CD4-positive, alpha-beta T cell treated with Interleukin-21 for 1 hour (primary cell): ENCODE results near the gene JMJD7.

Experiments
- DNase-seq: peaks from one replicate; pipeline ENCODE4 v3.0.0-alpha.2; 2020

The JMJD7 gene

DNA sequence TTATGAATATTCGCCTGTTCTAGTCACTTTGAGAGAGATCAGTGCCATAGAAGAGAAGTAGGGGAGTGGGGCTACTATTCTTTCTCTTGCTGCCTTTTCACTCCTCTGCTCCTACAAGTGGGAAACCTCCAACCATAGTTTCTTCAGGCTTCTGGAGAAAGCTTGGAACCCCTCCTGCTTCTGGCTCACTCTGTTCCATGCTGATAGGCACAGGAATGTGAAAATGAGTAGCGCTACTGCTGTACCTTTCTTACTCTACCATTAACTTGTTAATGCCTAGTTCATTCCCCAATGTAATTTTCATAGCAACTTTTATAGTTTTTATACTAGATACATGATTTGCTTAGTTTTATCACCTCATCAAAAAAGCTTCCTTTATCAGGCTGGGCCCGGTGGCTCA lies 26.7 kb upstream of the JMJD7 start:
- DNase-seq: no peak

DNA sequence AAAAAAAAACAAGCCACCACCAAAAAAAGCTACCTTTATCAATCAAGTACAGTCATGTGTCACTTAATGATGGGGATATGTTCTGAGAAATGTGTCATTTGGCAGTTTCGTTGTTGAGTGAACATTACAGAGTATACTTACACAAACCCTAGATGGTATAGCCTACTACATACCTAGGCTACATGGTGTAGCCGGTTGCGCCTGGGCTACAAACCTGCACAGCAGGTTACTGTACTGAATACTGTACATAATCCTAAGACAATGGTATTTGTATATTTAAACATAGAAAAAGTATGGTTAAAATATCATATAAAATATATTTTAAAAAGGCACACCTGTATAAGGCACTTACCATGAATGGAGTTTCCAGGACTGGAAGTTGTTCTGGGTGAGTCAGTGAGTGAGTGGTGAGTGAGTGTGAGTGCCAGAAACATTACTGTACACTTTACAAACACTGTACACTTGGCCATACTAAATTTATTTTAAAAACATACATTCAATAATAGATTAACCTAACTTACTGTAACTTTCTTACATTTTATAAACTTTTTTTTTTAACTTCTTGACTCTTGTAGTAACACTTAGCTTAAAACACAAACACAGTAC lies 25.9 kb upstream of the JMJD7 start:
- DNase-seq: no peak

DNA sequence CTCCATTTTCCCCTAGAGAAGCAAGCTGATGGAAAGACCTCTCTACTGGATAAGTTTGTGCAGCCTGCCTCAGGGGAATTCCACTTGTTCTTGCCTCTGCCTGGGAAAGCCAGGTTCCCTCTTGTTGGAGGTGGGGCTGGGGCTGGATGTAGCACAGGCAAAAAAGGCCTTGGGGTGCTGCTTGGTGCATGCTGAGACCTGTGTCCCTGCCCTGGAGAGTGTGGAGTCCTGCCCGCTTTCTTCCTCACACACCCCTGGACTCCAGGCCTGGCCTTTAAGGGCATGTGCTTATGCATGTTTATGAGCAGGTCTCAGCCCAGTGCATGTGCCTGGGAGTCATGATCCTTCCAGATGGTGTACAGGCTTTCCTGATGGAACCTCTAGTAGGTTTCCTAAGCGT lies 23.5 kb upstream of the JMJD7 start:
- no peak for DNase-seq

DNA sequence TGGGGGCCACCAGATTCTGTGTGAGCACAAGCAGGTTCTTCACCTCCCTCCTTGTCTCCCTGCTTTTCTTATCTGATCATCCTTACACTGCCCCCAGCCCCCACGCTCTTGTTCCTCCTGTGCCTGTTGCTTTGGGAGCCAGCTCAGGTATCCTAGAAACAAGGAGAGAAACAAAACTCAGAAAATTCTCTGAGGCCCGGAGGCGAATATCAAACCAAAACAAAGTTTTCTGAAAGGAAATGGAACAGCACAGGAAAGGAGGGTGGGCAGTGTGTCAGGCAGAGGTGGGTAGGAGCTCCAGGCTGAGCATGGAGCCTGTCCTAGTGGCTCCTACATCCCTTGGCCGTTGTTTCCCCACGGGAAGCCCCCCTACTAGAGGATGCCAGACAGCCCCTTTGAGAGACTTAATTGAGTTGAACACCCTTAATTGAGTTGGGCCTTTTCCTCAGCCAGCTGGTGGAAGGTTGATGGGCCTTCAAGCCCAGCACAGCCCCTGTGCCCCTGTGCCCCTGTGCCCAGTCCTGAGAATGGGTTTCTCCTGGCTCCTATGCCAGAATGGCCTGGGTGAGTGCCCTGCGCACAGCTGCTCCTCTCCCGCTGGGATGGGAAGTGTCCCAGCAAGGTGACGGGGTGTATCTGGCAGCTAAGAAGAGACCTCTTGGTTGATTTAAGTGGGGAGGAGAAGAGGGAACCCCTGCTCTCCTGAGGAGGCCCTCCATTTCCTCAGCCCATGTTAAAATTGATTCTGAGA lies 22.8 kb upstream of the JMJD7 start:
- no peak for DNase-seq

DNA sequence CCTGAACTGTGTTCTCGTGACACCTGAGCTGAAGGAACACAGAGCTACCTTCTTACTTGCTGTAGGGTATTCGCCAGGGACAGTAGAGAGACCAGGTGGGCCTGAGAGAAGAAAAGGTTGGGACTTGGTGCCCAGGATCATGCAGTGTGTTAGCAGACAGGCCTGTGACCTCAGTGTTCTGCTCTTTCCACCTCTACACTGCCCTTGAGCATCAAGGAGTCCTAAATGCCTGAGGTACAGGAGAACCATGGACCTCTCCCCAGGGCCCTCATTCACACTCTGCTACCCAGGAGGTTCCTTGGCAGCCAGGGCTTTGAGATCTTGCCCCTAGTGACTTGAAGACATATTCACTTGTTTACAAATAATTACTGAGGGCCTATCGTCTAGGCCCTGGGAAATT lies 22.2 kb upstream of the JMJD7 start:
- DNase-seq: no peak

DNA sequence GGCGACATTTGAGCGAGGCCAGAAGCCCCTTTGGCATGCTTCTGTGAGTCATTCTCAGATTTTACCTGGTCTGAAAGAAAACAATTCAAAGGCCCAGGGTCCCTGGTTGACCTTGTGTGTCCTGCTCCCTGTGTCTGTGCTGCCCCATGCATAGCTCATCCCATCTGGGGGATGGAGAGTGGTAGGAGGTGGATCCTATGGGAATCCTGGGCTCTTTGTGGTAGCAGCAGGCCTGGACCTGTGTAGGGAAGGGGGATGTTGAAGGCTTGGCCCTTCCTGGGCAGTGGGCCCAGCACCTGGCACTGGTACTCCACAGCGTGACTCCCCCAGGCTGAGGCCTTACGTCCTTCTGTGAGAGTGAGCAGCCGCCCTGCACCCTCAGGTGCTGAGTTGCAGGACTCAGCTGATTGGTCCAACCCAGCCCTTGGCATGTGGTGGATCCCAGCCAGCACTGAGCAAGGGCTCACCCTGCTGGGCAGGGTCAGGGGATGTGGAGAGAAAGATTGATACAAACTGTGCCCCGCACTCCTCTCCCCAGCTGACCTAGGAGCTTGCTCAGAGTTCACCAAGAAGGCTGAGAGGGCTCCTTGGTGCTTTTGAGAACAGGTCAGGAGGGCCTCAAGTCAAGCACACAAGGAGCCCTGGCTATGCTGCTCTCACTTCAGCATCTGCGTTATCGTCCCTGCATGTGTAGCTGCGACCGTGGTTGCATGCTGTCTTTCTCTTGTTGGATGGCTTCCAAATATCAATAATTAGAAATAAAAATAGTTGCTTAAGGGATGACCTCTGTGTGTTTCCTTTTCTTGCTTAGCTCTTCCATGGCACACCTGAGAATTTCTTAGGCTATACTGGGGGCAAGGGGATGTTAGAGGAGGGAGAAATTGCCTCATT lies 21.4 kb upstream of the JMJD7 start:
- no peak for DNase-seq

DNA sequence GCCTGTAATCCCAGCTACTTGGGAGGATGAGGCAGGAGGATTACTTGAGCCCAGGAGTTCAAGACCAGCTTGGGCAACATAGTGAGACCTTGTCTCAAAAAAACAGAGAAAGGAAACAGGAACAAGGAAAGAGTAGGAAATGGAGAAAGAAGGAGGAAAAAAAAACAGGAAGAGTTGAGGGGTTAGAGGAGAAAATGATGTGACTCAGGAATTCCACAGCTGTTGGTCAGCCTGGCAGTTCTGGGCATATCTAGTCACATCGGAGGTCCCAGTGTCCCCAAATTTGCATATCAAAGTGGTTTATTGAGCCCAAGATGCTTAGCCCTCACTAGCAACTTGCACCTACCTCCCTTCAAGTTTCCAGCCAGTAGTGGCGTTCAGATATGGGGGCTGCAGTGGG lies 18.8 kb upstream of the JMJD7 start:
- no peak for DNase-seq

DNA sequence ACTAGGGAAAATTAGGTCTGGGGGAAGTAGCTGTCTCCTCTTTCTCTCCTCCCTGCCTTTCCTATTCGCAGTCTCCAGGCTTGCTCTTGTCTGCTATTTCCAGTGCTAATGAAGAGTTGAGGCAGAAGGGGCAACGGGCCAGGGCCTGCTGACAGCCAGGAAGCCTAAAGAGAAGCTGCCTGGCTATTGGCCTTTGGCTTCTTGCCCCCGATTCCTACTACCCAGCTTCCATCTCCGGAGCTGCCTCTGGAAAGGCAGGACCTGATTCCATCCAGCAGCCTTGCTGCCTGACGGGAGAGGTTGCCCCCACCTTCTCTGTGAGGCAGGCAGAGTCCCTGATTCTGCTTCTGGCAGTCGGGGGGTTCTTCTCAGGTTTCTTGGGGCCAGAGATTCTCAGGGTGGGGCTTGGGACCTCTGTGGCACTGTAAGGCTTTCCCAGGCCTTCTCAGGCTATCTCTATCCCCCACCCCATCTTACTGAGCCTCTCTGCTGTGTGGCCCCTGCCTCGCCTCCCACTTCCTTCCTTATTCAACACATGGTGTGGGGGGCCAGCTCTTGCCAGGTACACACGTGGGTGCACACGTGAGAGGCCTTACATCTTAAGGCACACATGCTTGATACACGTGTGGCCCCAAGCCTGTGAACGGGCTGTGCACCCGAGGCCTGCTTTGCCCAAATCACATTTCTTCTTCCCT lies 18.2 kb upstream of the JMJD7 start:
- no peak for DNase-seq

DNA sequence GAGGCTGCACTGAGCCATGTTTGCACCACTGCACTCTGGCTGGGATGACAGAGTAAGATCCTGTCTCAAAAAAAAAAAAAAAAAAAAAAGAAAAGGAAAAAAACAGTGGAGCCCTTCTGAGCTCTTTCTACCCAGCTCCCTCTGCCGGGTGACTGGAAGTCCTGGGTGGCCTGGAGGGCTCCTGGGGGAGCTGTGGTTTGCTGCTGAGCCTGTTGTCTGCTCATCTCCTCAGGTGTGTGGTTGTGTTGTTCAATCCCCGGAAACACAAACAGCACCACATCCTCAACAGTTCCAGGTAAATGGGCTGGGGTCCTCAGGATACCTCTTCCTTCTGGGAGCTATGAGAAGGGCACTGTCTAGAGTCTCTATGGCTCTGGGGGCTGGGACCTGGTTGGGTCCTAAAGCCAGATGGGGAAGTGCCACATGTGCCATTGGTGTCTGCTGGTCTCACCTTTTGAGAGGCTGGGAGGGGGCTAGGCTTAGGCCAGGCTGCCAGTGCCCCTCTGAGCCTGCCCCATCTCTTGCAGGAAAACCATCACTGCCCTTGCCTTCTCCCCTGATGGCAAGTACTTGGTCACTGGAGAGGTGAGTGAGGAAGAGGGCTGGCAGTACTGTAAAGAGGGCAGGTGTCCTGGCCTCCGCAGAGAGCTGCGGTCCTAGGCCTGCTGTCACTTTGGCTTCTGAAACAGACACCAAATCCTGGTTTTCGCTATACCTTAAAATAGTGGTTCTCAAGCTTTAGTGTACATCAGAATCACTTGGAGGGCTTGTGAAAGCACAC lies 17.1 kb upstream of the JMJD7 start:
- no peak for DNase-seq

DNA sequence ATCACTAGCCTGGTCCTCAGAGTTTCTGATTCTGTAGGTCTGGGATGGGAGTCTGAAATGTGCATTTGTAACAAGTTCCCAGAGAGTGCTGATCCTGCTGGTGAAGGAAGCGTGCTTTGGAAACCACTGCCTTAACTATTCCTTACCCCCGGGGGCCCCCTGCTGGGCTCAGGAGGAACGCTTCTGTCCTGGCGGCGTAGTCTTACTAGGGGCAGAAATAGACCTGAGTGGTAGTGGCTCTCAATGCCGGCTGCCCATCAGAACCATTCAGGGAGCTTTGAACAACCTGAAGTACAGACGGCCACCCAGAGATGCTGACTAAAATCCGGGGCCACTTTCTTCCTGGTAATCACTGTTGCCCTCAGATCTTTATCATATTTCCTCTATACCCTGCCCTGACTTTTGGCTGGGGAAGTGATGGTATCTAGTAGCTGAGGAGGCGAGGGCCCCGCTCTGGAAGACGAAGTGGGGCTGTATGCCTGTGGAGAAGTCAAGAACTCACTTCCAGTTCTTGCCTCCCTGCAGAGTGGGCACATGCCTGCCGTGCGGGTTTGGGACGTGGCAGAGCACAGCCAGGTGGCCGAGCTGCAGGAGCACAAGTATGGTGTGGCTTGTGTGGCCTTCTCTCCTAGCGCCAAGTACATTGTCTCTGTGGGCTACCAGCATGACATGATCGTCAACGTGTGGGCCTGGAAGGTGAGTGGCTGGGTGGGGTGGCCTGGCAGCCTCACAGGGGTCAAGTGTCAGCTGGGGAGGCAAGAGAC lies 16.3 kb upstream of the JMJD7 start:
- peak; percentile 80 for DNase-seq

DNA sequence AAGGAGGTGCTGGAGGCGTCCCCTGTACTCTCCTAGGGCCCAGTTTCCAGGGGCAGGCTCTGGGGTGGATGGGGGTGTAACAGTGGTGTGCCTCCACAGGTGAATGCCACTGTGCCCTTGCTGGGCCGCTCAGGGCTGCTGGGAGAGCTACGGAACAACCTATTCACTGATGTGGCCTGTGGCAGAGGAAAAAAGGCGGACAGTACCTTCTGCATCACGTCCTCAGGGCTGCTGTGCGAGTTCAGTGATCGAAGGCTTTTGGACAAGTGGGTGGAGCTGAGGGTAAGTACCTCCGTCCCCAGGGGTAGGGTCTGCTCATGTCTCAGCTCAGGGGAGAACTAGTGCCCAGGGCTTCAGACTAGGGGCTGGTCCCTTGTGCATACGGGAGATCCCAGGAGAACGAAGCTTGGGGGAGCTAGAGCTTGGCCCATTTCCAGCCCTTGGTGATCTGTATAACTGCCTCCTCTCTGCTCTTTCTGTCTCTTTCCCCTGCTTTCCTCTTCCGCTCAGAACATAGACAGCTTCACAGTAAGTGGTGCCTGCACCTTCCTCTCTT lies 15.0 kb upstream of the JMJD7 start:
- DNase-seq: no peak

DNA sequence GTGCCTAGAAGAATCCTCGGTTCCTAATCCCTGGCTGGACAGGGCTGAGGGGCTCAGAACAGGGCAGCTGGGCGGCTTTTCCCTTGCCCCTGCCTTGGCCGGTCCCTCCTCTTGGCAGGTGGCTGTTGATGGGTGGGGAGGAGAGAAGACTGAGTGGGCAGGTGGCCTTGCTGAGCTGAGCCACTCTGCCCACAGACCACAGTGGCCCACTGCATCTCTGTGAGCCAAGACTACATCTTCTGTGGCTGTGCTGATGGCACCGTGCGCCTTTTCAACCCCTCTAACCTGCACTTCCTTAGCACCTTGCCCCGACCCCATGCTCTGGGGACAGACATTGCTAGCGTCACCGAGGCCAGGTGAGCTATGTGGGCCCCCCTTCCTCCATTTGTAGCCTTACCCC lies 14.5 kb upstream of the JMJD7 start:
- DNase-seq: no peak

DNA sequence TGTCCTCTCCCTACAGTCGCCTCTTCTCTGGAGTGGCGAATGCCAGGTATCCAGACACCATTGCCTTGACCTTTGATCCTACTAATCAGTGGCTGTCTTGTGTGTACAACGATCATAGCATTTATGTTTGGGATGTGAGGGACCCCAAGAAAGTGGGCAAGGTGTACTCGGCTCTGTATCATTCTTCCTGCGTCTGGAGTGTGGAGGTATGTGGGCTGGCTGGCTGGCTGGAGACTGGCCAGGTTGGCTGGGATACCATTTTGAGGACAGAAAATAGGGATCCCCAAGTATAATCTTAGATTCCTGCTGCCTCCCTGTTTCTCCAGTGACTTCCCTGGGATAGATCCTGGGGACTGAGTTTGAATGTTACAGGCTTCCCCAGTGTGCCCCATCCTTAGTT lies 13.4 kb upstream of the JMJD7 start:
- DNase-seq: no peak

DNA sequence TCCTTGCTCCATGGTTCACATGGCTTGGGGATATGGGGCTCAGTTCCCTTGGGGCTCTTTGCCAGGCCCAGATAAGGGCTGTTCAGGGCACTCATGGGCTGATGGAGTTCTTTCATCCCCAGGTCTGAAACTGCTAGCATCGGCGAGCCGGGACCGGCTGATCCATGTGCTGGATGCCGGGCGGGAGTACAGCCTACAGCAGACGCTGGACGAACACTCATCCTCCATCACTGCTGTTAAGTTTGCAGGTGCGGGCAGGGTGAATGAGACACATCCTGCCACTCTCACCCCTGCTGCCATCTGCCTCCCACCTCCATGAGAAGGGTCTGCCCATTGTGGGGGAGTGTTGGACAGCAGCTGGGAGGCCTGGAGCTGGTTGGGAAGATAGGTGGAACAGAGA lies 11.1 kb upstream of the JMJD7 start:
- DNase-seq: no peak

DNA sequence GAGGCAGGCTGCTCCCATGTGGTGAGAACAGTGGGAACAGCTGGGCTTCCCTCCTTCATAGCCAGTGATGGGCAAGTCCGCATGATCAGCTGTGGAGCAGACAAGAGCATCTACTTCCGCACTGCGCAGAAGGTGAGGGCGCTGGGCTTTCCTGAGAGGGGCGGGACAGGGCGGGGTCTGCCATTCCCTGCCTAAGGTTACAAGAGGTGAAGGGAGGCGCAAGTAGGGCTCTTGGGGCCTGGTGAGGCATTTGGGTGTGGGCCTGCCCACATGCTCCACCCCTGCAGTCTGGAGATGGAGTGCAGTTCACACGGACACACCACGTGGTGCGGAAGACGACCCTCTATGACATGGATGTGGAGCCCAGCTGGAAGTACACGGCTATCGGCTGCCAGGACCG lies 10.6 kb upstream of the JMJD7 start:
- no peak for DNase-seq

DNA sequence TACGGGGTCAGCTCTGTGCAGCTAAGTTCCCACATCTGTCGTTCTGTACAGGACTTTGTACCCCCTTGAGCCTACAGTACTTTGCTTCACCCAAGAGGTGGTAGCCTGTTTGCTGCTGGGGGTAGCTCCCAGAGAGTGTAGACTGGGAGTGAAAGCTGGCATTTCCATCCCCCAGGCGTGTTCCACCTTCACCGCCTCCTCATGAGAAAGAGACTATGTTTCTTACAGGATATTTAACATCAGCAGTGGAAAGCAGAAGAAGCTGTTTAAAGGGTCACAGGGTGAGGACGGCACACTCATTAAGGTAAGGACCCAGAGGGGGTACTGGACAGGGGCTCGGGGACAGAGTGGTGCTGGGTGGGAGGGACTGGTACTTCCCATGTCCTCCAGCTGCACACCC lies 10.1 kb upstream of the JMJD7 start:
- no peak for DNase-seq

DNA sequence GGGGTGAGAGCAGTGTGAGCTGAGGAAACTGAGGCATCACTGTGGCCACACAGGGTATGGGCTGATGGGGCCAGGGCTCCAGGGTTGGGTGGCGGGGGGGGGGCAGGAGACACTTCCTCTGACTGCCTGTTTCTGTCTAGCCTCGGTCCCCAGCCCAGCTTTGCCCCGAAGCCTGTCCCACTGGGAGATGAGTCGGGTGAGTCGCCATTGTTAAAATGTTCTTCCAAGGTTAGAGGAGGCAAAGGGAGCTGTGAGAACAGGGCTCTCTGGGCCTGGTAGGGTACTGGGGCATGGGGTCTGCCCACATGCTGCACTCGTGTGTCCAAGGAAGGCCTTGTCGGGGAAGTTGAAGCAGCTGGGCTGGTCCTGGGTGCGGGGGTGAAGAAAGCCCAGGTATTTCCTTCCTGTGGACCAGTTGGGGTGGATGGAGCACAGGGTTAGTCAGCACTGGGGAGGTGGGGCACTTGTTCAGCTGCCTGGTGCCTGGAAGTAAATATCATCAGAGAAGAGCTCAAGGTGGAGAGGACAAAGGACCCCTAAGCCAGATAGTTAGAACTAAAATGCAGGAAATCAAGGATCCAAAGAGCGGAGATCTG lies 8.3 kb upstream of the JMJD7 start:
- DNase-seq: no peak

DNA sequence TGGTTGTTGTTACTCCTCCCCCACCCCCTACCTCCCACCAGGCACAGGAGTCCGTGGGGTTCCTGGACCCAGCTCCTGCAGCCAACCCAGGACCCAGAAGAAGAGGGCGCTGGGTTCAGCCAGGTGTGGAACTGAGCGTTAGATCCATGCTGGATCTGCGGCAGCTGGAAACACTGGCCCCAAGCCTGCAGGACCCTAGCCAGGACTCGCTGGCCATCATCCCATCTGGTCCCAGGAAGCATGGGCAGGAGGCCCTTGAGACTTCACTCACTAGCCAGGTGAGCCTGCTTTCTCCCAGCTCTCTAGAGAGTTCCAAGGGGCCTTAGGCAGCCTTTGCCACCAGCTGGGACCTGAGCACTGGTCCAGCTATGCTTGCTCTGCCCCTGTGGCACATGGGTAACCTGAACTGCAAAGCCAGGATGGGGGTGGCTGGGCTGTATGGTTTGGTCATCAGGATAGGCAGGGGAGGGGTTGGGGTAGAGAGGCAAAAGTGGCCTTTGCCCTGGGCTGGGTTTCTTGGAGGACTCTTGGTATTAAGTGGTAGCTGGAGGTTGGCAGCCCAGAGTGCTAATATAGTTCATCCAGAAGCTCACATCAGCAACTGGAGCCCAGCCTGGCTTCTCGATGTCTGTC lies 7.0 kb upstream of the JMJD7 start:
- no peak for DNase-seq

DNA sequence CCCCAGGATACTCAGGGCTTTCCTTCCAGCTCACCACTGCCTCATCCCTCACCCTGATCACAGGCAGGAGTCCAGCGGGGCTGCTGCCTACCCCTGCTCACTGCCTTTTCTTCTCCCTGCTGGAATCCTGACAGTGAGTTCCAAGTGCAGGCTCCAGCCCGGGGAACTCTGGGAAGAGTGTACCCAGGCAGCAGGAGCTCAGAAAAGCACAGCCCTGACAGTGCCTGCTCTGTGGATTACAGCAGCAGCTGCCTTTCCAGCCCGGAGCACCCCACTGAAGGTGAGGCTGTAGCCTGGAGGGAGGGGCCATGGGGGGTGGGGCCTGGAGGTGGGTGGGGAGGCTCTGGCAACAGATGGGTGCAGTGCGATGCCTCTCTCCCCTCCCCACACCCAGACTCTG lies 6.1 kb upstream of the JMJD7 start:
- no peak for DNase-seq

DNA sequence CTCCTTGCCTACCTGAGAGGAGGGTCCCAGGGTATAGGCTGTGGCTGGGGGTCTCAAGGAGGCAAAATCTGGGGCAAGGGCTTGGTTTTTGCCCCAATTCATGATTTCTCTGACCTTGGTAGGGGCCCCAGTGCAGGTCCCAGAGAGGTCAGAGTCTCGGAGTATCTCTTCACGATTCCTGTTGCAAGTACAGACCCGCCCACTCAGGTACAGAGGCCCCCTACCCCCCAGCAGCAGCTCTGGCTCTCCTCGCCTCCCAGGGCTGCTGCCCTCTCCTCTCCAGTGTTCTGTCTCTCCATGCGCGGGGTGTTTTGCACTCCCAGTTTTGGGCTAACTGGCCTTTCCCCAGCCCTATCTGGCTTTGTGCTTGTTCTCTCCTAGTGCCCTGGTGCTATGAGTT lies 5.4 kb upstream of the JMJD7 start:
- DNase-seq: no peak

DNA sequence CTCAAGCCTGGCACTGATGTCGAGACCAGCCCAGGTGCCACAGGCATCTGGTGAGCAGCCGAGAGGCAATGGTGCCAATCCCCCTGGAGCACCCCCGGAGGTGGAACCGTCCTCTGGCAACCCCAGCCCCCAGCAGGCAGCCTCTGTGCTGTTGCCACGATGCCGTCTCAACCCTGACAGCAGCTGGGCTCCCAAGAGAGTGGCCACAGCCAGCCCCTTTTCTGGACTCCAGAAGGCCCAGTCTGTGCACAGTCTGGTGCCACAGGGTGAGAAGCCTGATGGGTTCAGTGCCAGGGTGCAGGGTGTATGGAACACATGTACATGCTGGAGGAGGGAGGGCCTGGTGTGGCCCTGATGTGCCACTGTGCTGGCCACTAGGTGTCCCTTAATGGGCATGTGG lies 4.9 kb upstream of the JMJD7 start:
- DNase-seq: no peak
